ENCODE data around the gene IRAK4.

- TF ChIP-seq EZH2phosphoT487 (IDR thresholded peaks at IDR 0.05) (no peak), CTCF (IDR thresholded peaks at IDR 0.05) (no peak)
These were observed 67.9 kb downstream of the IRAK4 start for GRCh38 chr12:43826681-43827080.

All from neural progenitor cell (in vitro differentiated cells).